Fibroblast of the conjunctiva (primary cell): ENCODE data around the gene PPP2R3A.
"Not testable (repeated sequence)": the region's sequence is repeated elsewhere in the genome, so short reads cannot be mapped to it uniquely, and the experiment has no call there.

Experiments used
- DNase-seq: peaks from one replicate; pipeline ENCODE4 v3.0.0-alpha.2; 2010; ENCODE audit warnings: low read depth

The PPP2R3A gene

DNA sequence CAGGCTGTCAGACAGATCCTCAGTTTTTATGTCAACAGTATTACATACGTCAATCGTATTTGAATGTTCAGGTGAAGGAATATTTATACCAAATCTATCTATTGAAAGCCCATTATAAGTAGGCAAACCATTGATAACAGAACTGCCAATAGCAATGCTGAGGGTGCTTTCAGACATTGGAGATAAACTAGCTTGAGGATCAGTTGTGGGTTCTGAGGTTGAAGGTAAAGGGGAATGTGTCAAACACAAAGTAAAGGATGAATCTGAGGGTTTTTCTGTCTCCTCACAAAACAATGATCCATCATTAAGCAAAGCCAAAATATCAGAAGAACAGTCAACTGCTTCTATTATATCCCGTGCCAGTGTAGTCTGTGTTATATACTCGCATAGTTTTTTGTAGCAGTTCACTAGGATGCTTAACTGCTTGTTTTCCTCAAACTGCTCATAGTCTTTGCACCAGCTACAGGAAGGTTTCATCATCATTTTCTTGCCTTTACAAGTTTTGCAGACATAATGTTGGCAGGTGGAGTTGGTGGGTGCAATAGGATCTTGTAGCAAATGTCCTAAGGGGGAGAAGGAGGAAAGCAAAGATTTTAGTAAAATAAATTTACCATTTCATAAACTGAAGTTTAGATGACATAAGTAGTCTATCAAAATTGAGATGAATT lies 186.8 kb downstream of the PPP2R3A start:
- peak; percentile 20 for DNase-seq

- DNase-seq: no peak
These were observed 187.4 kb downstream of the PPP2R3A start for GRCh38 chr3:136152963-136153362.

DNA sequence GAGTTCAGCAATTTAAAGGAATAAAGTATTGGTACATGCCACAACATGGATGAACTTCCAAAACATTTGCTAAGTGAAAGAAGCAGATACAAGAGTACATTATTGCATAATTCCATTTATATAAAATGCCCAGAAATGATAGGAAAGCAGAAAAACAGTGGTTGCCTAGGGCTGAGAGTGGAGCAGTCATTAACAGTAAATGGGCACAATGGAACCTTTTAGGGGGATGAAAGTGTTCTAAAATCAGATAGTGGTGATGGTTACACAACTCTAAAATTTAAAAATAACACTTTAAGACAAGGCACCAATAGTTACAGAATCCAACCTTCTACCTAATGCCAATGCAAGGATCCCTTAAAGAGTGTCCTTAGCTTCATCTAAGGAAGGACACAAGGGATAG lies 196.0 kb downstream of the PPP2R3A start:
- no peak for DNase-seq

DNA sequence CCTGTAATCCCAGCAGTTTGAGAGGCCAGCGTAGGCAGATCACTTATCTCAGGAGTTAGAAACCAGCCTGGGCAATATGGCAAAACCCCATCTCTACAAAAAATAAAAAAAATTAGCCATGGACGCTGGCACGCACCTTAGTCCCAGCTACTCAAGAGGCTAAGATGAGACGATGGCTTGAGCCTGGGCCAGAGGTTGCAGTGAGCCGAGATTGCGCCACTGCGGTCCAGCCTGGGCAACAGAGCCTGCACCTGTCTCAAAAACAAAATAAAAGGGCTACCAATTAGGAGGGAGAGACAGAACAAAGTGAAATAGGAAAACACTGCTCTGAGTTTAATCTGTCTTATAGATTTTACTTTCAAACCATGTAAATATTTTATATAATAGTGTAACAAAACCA lies 196.8 kb downstream of the PPP2R3A start:
- no peak for DNase-seq

GRCh38 chr3:136163607-136164006 lies 198.1 kb downstream of the PPP2R3A start:
- not testable (repeated sequence) for DNase-seq

DNA sequence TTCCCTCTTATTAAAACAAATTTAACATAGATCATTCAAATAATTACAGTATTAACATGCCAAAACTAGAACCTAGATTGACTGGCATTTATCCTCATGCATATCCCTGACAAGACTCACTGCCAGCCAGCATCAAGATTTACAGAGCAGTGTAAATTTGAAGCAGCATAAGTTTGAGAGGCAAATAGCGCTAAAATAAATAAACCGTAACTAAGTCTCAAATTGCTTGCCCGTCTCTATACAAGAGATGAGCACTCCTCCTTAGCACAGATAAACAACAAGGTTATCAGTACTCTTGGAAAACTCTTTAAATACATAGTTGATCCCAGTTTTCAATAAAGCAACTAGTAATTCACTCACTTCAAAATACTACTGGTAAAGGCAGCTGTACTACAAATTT lies 201.0 kb downstream of the PPP2R3A start:
- DNase-seq: no peak

- DNase-seq: not testable (repeated sequence)
These were observed 202.7 kb downstream of the PPP2R3A start for GRCh38 chr3:136168236-136168635.

- no peak for DNase-seq
These were observed 205.6 kb downstream of the PPP2R3A start for GRCh38 chr3:136171097-136171542.

- DNase-seq: no peak
These were observed 208.5 kb downstream of the PPP2R3A start for GRCh38 chr3:136173939-136174490.

DNA sequence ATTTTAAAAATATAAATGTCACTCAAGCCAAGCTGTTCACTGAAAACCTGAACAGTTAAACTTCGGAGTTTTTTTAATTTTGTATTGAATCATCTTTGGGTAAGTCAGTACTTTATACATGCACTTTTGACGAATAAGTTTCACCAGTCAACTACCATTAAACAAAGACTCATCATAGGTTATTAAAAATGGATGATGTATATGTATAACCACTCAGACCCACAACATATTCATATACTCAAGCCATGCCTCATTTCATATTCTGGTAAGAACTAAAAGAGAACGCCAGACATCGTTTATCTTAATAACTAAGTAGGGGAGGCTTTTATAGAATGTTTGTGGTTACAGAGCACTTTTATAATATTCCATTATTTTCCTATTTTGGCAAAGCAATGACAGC lies 212.3 kb downstream of the PPP2R3A start:
- DNase-seq: no peak

DNA sequence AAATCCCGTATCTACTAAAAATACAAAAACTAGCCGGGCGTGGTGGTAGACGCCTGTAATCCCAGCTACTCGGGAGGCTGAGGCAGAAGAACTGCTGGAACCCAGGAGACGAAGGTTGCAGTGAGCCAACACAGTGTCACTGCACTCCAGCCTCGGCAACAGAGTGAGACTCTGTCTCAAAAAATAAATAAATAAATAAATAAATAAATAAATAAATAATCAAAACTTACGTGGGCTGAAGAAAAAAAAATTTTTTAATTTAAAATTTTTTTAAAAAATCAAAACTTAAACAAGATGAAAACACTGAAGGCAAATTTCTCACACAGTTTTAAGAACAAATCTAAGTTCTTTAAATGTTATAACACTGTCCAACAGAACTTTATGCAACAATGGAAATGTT lies 216.2 kb downstream of the PPP2R3A start:
- no peak for DNase-seq

DNA sequence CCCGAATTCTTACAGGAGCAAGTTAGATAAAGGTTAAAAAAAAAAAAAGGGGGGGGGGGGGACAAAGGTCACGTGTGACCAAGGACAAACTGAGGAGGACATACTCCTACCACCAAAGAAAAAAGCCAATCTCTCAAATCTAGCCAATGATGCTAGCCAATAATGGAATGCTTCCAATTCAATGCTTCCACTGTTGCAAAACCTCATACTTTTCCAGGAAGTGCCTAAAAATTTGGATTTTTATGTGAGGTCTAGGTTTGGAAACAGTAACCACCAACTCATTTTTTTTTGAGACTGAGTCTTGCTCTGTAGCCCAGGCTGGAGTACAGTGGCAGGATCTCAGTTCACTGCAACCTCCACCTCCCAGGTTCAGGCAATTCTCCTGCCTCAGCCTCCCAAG lies 219.2 kb downstream of the PPP2R3A start:
- no peak for DNase-seq

DNA sequence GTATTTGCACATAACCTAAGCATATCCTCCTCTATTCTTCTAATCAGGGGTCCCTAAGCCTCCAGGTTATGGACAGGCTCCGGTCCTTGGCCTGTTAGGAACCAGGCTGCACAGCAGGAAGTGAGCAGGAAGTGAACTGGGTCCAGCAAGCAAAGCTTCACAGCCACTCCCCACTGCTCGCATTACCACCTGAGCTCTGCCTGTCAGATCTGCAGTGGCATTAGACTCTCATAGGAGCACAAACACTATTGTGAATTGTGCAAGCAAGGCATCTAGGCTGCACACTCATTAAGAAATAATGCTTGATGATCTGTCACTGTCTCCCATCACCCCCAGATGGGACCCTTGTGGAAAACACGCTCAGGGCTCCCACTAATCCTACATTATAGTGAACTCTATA lies 220.8 kb downstream of the PPP2R3A start:
- DNase-seq: no peak

DNA sequence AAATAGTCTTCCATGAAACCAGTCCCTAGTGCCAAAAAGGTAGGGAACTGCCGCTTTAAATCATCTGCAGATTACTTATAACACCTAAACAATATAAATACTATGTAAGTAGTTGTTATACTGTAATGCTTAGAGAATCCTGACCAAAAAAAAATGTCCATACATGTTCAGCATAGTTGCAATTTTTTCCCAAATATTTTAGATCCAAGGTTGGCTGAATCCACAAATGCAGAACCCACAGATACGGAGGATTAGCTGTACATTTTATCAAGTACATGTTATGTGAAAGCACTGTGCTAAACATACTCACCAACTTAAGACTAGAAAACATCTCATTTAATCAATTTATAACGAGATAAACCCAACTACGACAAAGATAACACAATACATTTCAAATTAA lies 221.3 kb downstream of the PPP2R3A start:
- DNase-seq: no peak

DNA sequence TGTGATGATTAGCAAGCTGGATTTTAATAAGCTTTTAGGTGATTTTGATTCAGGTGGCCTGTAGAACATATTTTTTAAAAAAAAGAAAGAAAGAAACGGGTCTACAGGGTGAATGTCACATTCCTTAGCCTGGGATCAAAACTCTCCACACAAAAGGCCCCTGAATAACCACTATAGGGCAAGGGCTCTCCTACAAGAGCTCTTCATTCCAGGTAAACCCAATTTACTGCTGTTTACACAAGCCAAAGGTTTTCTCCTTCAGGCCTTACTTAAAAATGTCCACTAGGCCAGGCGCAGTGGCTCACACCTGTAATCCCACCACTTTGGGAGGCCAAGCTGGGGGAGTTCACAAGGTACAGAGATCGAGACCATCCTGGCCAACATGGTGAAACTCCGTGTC lies 222.3 kb downstream of the PPP2R3A start:
- DNase-seq: no peak

DNA sequence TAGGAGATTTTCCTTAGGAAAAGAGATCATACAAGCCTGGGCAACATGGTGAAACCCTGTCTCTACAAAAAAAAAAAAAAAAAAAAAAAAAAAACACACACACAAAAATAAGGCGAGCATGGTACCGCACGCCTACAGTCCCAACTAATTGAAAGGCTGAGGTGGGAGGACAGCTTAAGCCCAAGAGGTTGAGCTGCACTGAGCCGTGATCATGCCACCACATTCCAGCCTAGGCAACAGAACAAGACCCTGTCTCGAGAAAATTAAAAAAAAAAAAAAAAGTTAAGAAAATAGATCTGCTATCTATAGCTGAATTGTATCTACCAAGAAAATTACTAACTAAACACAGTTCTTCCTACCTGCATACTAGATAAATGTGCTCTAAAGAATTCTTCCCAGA lies 223.5 kb downstream of the PPP2R3A start:
- DNase-seq: no peak

DNA sequence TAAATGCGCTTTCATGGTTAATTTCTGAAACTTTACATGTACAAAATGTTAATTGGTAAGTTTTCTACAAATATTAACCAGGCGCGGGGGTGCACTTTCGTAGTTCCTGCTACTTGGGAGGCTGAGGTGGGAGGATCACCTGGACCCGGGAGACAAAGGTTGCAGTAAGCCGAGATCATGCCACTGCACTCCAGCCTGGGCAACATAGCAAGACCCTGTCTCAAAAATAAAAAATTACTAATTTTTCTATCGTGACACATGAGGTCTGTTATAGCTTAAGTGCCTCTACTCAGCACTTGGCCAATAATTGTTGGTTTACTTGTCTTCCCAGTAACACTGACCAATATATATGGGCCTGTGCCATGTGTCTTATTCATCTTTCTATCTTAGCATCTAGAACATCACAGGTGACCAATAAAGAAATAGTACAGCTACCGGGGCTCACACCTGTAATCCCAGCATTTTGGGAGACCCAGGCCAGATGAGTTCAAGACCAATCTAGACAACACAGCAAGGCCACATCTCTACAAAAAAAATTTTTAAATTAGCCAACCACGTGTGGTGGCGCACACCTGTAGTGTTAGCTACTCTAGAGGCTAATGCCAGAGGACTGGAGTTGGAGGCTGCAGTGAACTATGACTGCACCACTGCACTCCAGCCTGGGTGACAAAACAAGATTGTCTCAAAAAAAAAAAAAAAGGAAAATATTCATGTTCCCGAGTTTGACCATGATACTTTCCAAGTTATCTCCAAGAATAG lies 224.5 kb downstream of the PPP2R3A start:
- no peak for DNase-seq

GRCh38 chr3:136192195-136192594 lies 226.7 kb downstream of the PPP2R3A start:
- not testable (repeated sequence) for DNase-seq

DNA sequence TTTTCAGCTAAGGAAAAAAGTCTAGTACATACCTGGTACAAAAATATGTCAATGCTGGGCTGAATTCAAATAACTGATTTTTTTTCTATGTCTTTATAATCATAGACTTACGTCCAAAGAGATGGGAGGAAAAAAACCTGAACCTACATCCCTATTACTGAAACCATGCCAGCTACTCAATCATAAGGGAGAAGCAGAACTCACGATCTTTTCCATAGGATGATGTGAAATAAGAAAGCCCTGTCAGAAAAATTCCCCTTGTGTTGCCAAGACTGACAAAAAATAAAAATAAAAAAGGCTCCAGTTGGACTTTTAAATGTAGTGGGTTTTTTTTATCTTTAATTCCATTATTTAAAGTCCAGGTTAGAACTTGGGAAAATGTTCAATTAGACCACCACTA lies 227.3 kb downstream of the PPP2R3A start:
- DNase-seq: no peak

DNA sequence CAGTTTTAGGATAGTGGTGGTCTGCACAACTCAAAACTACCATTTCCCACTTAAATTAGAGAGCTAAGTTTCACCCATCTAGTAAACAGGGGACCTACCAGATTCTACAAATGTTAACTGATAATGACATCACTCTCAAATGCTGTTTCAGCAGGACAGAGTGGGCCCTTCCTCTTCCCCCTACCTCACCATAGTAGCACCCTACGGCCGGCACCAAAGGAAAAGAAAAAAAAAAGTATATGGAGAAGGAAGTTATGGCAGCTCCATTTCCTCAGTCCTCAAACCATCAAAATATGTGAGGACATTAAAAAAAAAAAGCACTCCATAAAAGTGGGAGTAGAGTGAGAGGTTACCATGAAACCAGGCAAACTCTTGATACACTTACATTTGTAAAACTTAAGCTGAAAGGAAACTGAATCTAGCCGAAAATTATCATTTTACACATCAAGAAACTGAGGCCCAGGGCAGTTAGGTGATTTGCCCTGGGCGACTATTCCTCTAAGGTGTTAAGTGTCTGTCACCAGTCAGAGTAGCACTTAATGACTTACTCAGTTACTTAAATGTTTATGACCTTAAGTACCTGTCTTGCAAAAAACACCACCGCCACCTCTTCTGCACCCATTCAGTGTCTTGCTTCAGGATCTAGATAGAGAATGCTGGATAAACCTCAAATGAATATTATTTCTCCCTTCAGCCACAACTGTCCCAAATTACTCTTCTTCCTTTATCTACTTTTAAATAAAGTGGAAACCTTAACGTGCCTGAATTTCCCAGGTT lies 227.9 kb downstream of the PPP2R3A start:
- no peak for DNase-seq

DNA sequence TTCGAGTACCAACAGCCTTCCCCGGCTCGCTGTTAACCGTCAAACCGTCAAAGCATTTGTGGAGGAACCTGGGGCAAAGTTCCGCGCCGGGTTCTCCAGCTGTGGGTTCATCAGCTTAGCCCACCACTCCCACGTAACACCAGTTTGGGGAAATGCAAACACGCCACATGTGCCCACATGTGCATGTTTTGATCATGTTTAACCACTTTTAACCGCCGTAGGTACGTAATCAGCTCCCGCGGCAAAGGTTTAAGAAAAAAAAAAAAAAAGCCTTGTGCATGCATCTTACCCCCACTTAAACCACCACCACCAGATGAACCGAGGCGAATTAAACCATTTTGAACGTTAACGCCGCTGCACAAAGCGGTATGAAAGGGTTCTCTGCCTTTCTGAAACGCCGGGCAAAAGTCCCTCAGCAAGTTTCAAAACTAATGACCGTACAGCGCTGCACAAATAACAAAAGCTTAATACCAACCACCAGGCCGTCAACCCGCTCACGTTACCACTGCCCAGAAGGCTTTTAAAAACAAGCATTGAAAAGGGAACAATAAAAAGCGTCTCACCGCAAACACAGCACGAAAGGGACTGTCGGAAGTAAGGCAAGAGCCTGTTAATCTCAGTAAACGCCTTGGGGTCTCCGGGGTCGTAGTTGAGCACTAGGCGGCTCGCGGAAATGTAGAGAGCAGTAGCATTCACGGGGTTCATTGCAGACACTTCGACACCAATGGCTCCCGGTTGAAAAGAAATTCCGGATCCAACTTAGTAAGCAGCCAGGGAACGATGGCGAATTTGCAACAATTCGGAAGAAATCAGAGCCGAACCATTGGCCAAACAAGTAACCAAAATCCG lies 229.1 kb downstream of the PPP2R3A start:
- no peak for DNase-seq
